Activated B cell treated with CpG ODN at 0.5 μM for 24 hours (primary cell): ENCODE results near the gene KLHL29. TPM values are rescaled to one million over a fixed set of nuclear protein-coding genes. Genes with fewer than 3 reads are reported as not detected.

Source experiments
- ATAC-seq: fragments of 200-7000 bp; cut with Tn5 transposase; one replicate; pipeline ENCODE4 v1.10.0; 2021; ENCODE audit warnings: low read depth, mild to moderate bottlenecking, moderate library complexity
- CTCF ChIA-PET: fragments of 350-600 bp; sonication (Branson Sonifier 250); formaldehyde crosslinking; loops from one replicate; lab custom pipeline; 2021; ENCODE audit warnings: antibody characterized with exemption; lab: Charles Lee
- POLR2A ChIA-PET: fragments of 350-600 bp; sonication (Branson Sonifier 250); formaldehyde crosslinking; loops from one replicate; lab custom pipeline; 2021; ENCODE audit warnings: antibody characterized with exemption; lab: Charles Lee
- DNase-seq: peaks from one replicate; pipeline ENCODE4 v3.0.0; 2022
- H3K27ac Mint-ChIP-seq: one replicate; pipeline ENCODE4 v1.8.0; 2020; ENCODE audit warnings: mixed read lengths
- H3K27me3 Mint-ChIP-seq: one replicate; pipeline ENCODE4 v1.8.0; 2021; ENCODE audit warnings: mixed read lengths
- H3K36me3 Mint-ChIP-seq: one replicate; pipeline ENCODE4 v1.8.0; 2021; ENCODE audit warnings: low read depth, mixed read lengths
- H3K4me1 Mint-ChIP-seq: one replicate; pipeline ENCODE4 v1.8.0; 2021; ENCODE audit warnings: mixed read lengths
- H3K4me3 Mint-ChIP-seq: one replicate; pipeline ENCODE4 v1.8.0; 2020; ENCODE audit warnings: mild to moderate bottlenecking, mixed read lengths
- H3K9me3 Mint-ChIP-seq: one replicate; pipeline ENCODE4 v1.8.0; 2020; ENCODE audit warnings: mixed read lengths
- intact Hi-C: fragments of 100-400 bp; cut with micrococcal nuclease; formaldehyde crosslinking; loops from one replicate; pipeline ENCODE4 v1.15.1; 2024
- total RNA-seq: library from RNA; stranded (reverse); gene quantifications from 2 replicates; pipeline ENCODE4 v1.2.3, GENCODE V29; 2022
- TF ChIP-seq, protein P1 (sequence below): fragments of 200-600 bp; IDR thresholded peaks from one replicate; pipeline ENCODE4 v1.8.0; 2022; ENCODE audit warnings: antibody characterized with exemption, mild to moderate bottlenecking

KLHL29 gene
- total RNA-seq, 1 donor from 2014 or later = 2.5 TPM

GRCh38 chr2:23411752-23412431 is 26.9 kb downstream of the KLHL29 start:
- Mint-ChIP-seq H3K27ac (no peak overlapping the region), H3K4me1 (no peaks in the 10 kb centered on the region), H3K36me3 (no peaks in the 10 kb centered on the region), H3K27me3 (no peaks in the 10 kb centered on the region), H3K9me3 (no peaks in the 10 kb centered on the region), H3K4me3 (no peak overlapping the region)
- ATAC-seq (no peak), DNase-seq (no peak)
- TF ChIP-seq, protein P1, sequence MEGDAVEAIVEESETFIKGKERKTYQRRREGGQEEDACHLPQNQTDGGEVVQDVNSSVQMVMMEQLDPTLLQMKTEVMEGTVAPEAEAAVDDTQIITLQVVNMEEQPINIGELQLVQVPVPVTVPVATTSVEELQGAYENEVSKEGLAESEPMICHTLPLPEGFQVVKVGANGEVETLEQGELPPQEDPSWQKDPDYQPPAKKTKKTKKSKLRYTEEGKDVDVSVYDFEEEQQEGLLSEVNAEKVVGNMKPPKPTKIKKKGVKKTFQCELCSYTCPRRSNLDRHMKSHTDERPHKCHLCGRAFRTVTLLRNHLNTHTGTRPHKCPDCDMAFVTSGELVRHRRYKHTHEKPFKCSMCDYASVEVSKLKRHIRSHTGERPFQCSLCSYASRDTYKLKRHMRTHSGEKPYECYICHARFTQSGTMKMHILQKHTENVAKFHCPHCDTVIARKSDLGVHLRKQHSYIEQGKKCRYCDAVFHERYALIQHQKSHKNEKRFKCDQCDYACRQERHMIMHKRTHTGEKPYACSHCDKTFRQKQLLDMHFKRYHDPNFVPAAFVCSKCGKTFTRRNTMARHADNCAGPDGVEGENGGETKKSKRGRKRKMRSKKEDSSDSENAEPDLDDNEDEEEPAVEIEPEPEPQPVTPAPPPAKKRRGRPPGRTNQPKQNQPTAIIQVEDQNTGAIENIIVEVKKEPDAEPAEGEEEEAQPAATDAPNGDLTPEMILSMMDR = no peak
- ChIA-PET CTCF (no interaction called here), POLR2A (no interaction called here)
- intact Hi-C loops = no loop called here

- no peaks in the 10 kb centered on the region for H3K4me1 Mint-ChIP-seq
- H3K36me3 Mint-ChIP-seq = no peaks in the 10 kb centered on the region
- H3K4me3 Mint-ChIP-seq = no peak overlapping the region
- ChIA-PET POLR2A (no interaction called here), CTCF (no interaction called here)
- H3K27me3 Mint-ChIP-seq = no peaks in the 10 kb centered on the region
- no peak for DNase-seq
- no peaks in the 10 kb centered on the region for H3K9me3 Mint-ChIP-seq
- TF ChIP-seq, protein P1 = no peak
- intact Hi-C loops = no loop called here
- no peak for ATAC-seq
- H3K27ac Mint-ChIP-seq = no peak overlapping the region
Observed at GRCh38 chr2:23412556-23413155, 27.7 kb downstream of the KLHL29 start.

GRCh38 chr2:23413641-23414040 is 28.7 kb downstream of the KLHL29 start:
- H3K27me3 Mint-ChIP-seq = no peaks in the 10 kb centered on the region

GRCh38 chr2:23414106-23414505 is 29.1 kb downstream of the KLHL29 start:
- H3K27me3 Mint-ChIP-seq = no peaks in the 10 kb centered on the region
- H3K4me1 Mint-ChIP-seq = no peaks in the 10 kb centered on the region
- intact Hi-C loops = no loop called here
- H3K27ac Mint-ChIP-seq = no peak overlapping the region
- ChIA-PET POLR2A (no interaction called here), CTCF (no interaction called here)
- ATAC-seq (no peak), DNase-seq (no peak)
- TF ChIP-seq, protein P1 = no peak
- no peak overlapping the region for H3K4me3 Mint-ChIP-seq
- H3K36me3 Mint-ChIP-seq = no peaks in the 10 kb centered on the region
- no peaks in the 10 kb centered on the region for H3K9me3 Mint-ChIP-seq

More at GRCh38 chr2:23413641-23414040, 28.7 kb downstream of the KLHL29 start:
- POLR2A ChIA-PET = no interaction called here
- Mint-ChIP-seq H3K36me3 (no peaks in the 10 kb centered on the region), H3K4me1 (no peaks in the 10 kb centered on the region), H3K27ac (no peak overlapping the region), H3K9me3 (no peaks in the 10 kb centered on the region), H3K4me3 (no peak overlapping the region)
- ATAC-seq = no peak
- TF ChIP-seq, protein P1 = no peak
- DNase-seq = no peak
- CTCF ChIA-PET = no interaction called here
- intact Hi-C loops = no loop called here

GRCh38 chr2:23414871-23415270 is 29.9 kb downstream of the KLHL29 start:
- Mint-ChIP-seq H3K4me1 (no peaks in the 10 kb centered on the region), H3K4me3 (no peak overlapping the region), H3K27ac (no peak overlapping the region), H3K9me3 (no peaks in the 10 kb centered on the region), H3K36me3 (no peaks in the 10 kb centered on the region), H3K27me3 (no peaks in the 10 kb centered on the region)
- ChIA-PET CTCF (no interaction called here), POLR2A (no interaction called here)
- TF ChIP-seq, protein P1 = no peak
- intact Hi-C loops = no loop called here
- DNase-seq = no peak
- no peak for ATAC-seq
